GM12874 (cell line): Measurements from ENCODE around the gene KRTAP5-4.

Experiments
- CTCF ChIP-seq: IDR thresholded peaks from 2 replicates; pipeline ENCODE4 v1.5.1; 2011; ENCODE audit warnings: low read depth, mild to moderate bottlenecking, control low read depth, low read length, moderate library complexity; ENCODE audit not compliant: insufficient read depth

KRTAP5-4 gene

GRCh38 chr11:1653541-1654387 is 31.8 kb upstream of the KRTAP5-4 start:
- no peak for TF ChIP-seq CTCF

GRCh38 chr11:1652771-1653540 is 31.0 kb upstream of the KRTAP5-4 start:
- TF ChIP-seq CTCF = peak; percentile 91

- TF ChIP-seq CTCF = no peak
Observed at GRCh38 chr11:1652442-1652770, 30.5 kb upstream of the KRTAP5-4 start.

- no peak for TF ChIP-seq CTCF
Observed at GRCh38 chr11:1652026-1652425, 30.1 kb upstream of the KRTAP5-4 start.

GRCh38 chr11:1651411-1651980 is 29.6 kb upstream of the KRTAP5-4 start:
- TF ChIP-seq CTCF = no peak

- TF ChIP-seq CTCF = no peak
Observed at GRCh38 chr11:1650918-1651262, 29.0 kb upstream of the KRTAP5-4 start.

GRCh38 chr11:1650034-1650917 is 28.3 kb upstream of the KRTAP5-4 start:
- no peak for TF ChIP-seq CTCF
